B cell (primary cell): ENCODE measurements around the gene HABP2. TPM values are rescaled to one million over a fixed set of nuclear protein-coding genes. Genes with fewer than 3 reads are reported as not detected.

Source experiments
- ATAC-seq: fragments of 200-7000 bp; cut with Tn5 transposase; one replicate; pipeline ENCODE4 v1.10.0; 2021; ENCODE audit warnings: low read depth, mild to moderate bottlenecking, moderate number of reproducible peaks, moderate library complexity
- CTCF ChIA-PET: fragments of 350-600 bp; sonication (Branson Sonifier 250); formaldehyde crosslinking; loops from one replicate; lab custom pipeline; 2021; ENCODE audit warnings: antibody characterized with exemption, inconsistent platforms; lab: Charles Lee
- POLR2A ChIA-PET: fragments of 350-600 bp; sonication (Branson Sonifier 250); formaldehyde crosslinking; loops from one replicate; lab custom pipeline; 2021; ENCODE audit warnings: antibody characterized with exemption; lab: Charles Lee
- DNase-seq: peaks from one replicate; pipeline ENCODE4 v3.0.0; 2013
- H2AFZ ChIP-seq: 2 replicates; pipeline ENCODE4 v1.6.1; 2012; ENCODE audit warnings: mild to moderate bottlenecking, low read depth, low read length; ENCODE audit not compliant: insufficient read depth, poor library complexity, severe bottlenecking
- H3K27ac ChIP-seq, 2 donors: 1 replicate in 1 of 2; 2 replicates in 1 of 2; pipeline ENCODE4 v1.5.1; 2012 to 2013; ENCODE audit warnings: low read length in 2 of 2, mild to moderate bottlenecking in 2 of 2, moderate library complexity in 1 of 2
- H3K27me3 ChIP-seq, 4 experiments: fragments of 200-600 bp in 1 of 4; sonication (generic) in 1 of 4; replicated peaks in 1 of 4; 1 replicate in 2 of 4; 2 replicates in 2 of 4; pipeline versions ENCODE4 v1.6.1 to v1.7.0; 2013 to 2016; ENCODE audit warnings: low read length in 3 of 4, mild to moderate bottlenecking in 2 of 4, mixed read lengths in 1 of 4, moderate library complexity in 1 of 4; ENCODE audit not compliant: insufficient read depth in 4 of 4, control insufficient read depth in 3 of 4; ENCODE audit errors: control extremely low read depth in 1 of 4
- H3K36me3 ChIP-seq, 2 experiments: replicated peaks in 1 of 2; 1 replicate in 1 of 2; 2 replicates in 1 of 2; pipeline versions ENCODE4 v1.6.1 to v1.7.1; 2013; ENCODE audit warnings: low read length in 1 of 2; ENCODE audit not compliant: insufficient read depth in 2 of 2, control insufficient read depth in 1 of 2; ENCODE audit errors: control extremely low read depth in 1 of 2, extremely low read depth in 1 of 2
- H3K4me1 ChIP-seq, 2 donors: fragments of 200-600 bp in 1 of 2; sonication (generic) in 1 of 2; 1 replicate in 1 of 2; 2 replicates in 1 of 2; pipeline versions ENCODE4 v1.5.1 to v1.6.1; 2013 to 2017; ENCODE audit warnings: low read length in 2 of 2; ENCODE audit not compliant: control insufficient read depth in 2 of 2, insufficient read depth in 2 of 2
- H3K4me2 ChIP-seq: replicated peaks from 2 replicates; pipeline ENCODE3; 2012; ENCODE audit warnings: mild to moderate bottlenecking, low read depth, low read length; ENCODE audit not compliant: poor library complexity, severe bottlenecking
- H3K4me3 ChIP-seq, 5 experiments: fragments of 200-600 bp in 1 of 5; sonication (generic) in 1 of 5; 1 replicate in 3 of 5; 2 replicates in 2 of 5; pipeline versions ENCODE4 v1.5.1 to v1.7.0; 2011 to 2016; ENCODE audit warnings: low read length in 4 of 5, mild to moderate bottlenecking in 4 of 5, low read depth in 2 of 5, control low read depth in 1 of 5, moderate library complexity in 1 of 5; ENCODE audit not compliant: insufficient read depth in 1 of 5; ENCODE audit errors: control extremely low read depth in 1 of 5, extremely low read depth in 1 of 5
- H3K79me2 ChIP-seq: fragments of 200-600 bp; sonication (generic); one replicate; pipeline ENCODE4 v1.6.0; 2016; ENCODE audit warnings: low read length; ENCODE audit not compliant: control insufficient read depth, insufficient read depth
- H3K9ac ChIP-seq: fragments of 200-600 bp; sonication (generic); 2 replicates; pipeline ENCODE4 v1.6.1; 2017; ENCODE audit warnings: mild to moderate bottlenecking, low read length, moderate library complexity
- H3K9me3 ChIP-seq, 3 donors: one replicate each; pipeline versions ENCODE4 v1.6.1 to v1.7.1; 2013; ENCODE audit warnings: low read length in 2 of 3; ENCODE audit not compliant: control insufficient read depth in 2 of 3, insufficient read depth in 1 of 3; ENCODE audit errors: control extremely low read depth in 1 of 3
- H4K20me1 ChIP-seq: 2 replicates; pipeline ENCODE4 v1.6.0; 2012; ENCODE audit warnings: mild to moderate bottlenecking, low read length; ENCODE audit not compliant: insufficient read depth, control insufficient read depth, poor library complexity, severe bottlenecking
- H3K27ac Mint-ChIP-seq: one replicate; pipeline ENCODE4 v1.8.0; 2021; ENCODE audit warnings: mixed read lengths
- H3K27me3 Mint-ChIP-seq: one replicate; pipeline ENCODE4 v1.8.0; 2021; ENCODE audit warnings: mixed read lengths
- H3K4me1 Mint-ChIP-seq: one replicate; pipeline ENCODE4 v1.8.0; 2021; ENCODE audit warnings: mixed read lengths
- H3K4me3 Mint-ChIP-seq: one replicate; pipeline ENCODE4 v1.8.0; 2021; ENCODE audit warnings: mixed read lengths
- H3K9me3 Mint-ChIP-seq: one replicate; pipeline ENCODE4 v1.8.0; 2022; ENCODE audit warnings: mixed read lengths; ENCODE audit not compliant: insufficient read depth
- EZH2 ChIP-seq: IDR thresholded peaks from 2 replicates; pipeline ENCODE4 v1.6.1; 2012; ENCODE audit warnings: borderline replicate concordance, low read depth, mild to moderate bottlenecking, moderate library complexity, low read length; ENCODE audit not compliant: insufficient read depth, poor library complexity, severe bottlenecking
- WGBS: methylation state at CpG from one replicate; pipeline ENCODE4 v1.1.5; 2013; ENCODE audit warnings: missing lambda C conversion rate; ENCODE audit not compliant: insufficient coverage; 5-methylcytosine and 5-hydroxymethylcytosine counted together
- intact Hi-C: fragments of 100-400 bp; cut with micrococcal nuclease; formaldehyde crosslinking; loops from one replicate; pipeline ENCODE4 v1.10.0; 2022
- polyA plus RNA-seq: library from polyadenylated mRNA; depleted of rRNA; stranded (reverse); fragments of >200 nt; gene quantifications from 2 replicates; pipeline ENCODE4 v1.2.3, GENCODE V29; 2012
- total RNA-seq, 2 donors: library from RNA; stranded (reverse); fragments of 120-200 nt in 1 of 2; gene quantifications; 1 replicate in 1 of 2; 2 replicates in 1 of 2; pipeline versions ENCODE4 v1.2.3 to v1.2.4, GENCODE V29; 2013 to 2022
- TF ChIP-seq, protein P1 (sequence below): fragments of 200-600 bp; IDR thresholded peaks from one replicate; pipeline ENCODE4 v1.8.0; 2022; ENCODE audit warnings: antibody characterized with exemption, mild to moderate bottlenecking

HABP2 gene
- total and polyA plus RNA-seq, 2 donors (not counting 1 experiment from before 2014, with no cell fraction given) = not detected

DNA sequence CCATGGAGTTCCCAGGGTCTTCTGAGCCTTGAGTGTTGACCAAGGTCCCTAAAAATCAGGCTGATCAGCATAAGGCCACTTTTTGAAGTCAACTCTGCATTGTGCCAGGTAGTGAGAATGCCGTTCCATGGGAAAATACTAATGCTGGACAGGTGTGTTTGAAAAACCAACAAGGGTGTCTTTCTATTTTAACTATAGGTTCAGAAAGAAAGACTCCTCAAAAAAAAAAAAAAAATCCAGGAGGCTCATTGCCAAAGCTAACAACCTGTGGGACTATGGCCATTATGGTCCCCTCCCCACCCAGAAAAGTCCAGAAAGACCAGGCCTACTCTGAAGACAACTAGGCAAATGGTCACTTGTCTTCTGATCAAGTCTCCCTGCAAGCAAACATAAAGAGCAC is 66.5 kb downstream of the HABP2 start:
- no peaks in the 10 kb centered on the region for H3K9me3 Mint-ChIP-seq
- TF ChIP-seq, protein P1, sequence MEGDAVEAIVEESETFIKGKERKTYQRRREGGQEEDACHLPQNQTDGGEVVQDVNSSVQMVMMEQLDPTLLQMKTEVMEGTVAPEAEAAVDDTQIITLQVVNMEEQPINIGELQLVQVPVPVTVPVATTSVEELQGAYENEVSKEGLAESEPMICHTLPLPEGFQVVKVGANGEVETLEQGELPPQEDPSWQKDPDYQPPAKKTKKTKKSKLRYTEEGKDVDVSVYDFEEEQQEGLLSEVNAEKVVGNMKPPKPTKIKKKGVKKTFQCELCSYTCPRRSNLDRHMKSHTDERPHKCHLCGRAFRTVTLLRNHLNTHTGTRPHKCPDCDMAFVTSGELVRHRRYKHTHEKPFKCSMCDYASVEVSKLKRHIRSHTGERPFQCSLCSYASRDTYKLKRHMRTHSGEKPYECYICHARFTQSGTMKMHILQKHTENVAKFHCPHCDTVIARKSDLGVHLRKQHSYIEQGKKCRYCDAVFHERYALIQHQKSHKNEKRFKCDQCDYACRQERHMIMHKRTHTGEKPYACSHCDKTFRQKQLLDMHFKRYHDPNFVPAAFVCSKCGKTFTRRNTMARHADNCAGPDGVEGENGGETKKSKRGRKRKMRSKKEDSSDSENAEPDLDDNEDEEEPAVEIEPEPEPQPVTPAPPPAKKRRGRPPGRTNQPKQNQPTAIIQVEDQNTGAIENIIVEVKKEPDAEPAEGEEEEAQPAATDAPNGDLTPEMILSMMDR = no peak
- TF ChIP-seq EZH2 = no peak
- no peaks in the 10 kb centered on the region for H4K20me1 ChIP-seq
- no peak for DNase-seq
- H3K9ac ChIP-seq = no peak overlapping the region
- H3K4me1 ChIP-seq = no peaks in the 10 kb centered on the region
- CTCF ChIA-PET = no interaction called here
- H3K27me3 Mint-ChIP-seq = peaks cover 35% of the 10 kb centered on the region
- peaks cover 0 to 12% (median 6%) of the 10 kb centered on the region in 4 experiments for H3K27me3 ChIP-seq
- no peak overlapping the region for H3K4me3 Mint-ChIP-seq
- ATAC-seq = no peak
- H2AFZ ChIP-seq = no peak overlapping the region
- no peaks in the 10 kb centered on the region for H3K36me3 ChIP-seq
- POLR2A ChIA-PET = no interaction called here
- H3K9me3 ChIP-seq = no peaks in the 10 kb centered on the region
- no peaks in the 10 kb centered on the region for H3K79me2 ChIP-seq
- no peak overlapping the region for H3K27ac ChIP-seq
- no peaks in the 10 kb centered on the region for H3K4me1 Mint-ChIP-seq
- H3K4me2 ChIP-seq = no peak overlapping the region
- no peak overlapping the region for H3K27ac Mint-ChIP-seq
- no peak overlapping the region for H3K4me3 ChIP-seq
- WGBS = no CpG with 5 or more reads among the region's 1 CpG
- intact Hi-C loops = no loop called here

DNA sequence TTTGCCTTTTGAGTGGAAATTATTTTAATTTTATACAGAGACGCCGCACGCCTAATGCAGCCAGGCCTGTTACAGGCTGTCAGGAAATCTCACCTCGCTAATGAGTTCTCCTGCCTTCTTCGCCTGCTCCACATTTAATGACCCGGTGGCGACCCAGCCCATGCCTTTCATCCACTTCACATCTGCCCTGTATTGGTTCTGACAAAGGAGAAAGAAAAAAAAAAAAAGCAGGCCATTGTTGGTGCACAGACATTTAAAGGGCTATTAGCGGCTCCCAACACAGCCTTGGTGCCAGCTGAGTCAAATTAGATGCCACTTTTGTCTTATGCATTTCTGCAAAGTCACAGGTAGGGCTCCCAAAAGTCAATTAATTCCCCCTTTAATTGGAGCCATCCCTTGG is 67.7 kb downstream of the HABP2 start:
- Mint-ChIP-seq H3K4me1 (no peaks in the 10 kb centered on the region), H3K27ac (no peak overlapping the region), H3K27me3 (peaks cover 36% of the 10 kb centered on the region), H3K4me3 (no peak overlapping the region), H3K9me3 (no peaks in the 10 kb centered on the region)
- 71% methylated on average over 5 of the region's 8 CpGs for WGBS
- Histone ChIP-seq H3K4me1 (no peaks in the 10 kb centered on the region), H3K4me2 (no peak overlapping the region), H3K27me3 (peaks cover 0 to 10% (median 6%) of the 10 kb centered on the region in 4 experiments), H3K27ac (no peak overlapping the region), H3K4me3 (no peak overlapping the region), H3K9me3 (no peaks in the 10 kb centered on the region), H3K9ac (no peak overlapping the region), H3K79me2 (no peaks in the 10 kb centered on the region), H3K36me3 (no peaks in the 10 kb centered on the region), H2AFZ (no peak overlapping the region), H4K20me1 (no peaks in the 10 kb centered on the region)
- no peak for DNase-seq
- ATAC-seq = no peak
- intact Hi-C loops = no loop called here
- ChIA-PET POLR2A (no interaction called here), CTCF (no interaction called here)
- no peak for TF ChIP-seq EZH2
- TF ChIP-seq, protein P1 = no peak
